ENCODE measurements around the gene OBI1. TPM values are rescaled to one million over a fixed set of nuclear protein-coding genes. Genes with fewer than 3 reads are reported as not detected.

OBI1 gene
- total and polyA plus RNA-seq, 10 of the 15 experiments (the other 5 are each of a cell fraction or from before 2014, with no cell fraction given) = 15.5 to 34.2 (median 22.0) TPM

GRCh38 chr13:78597602-78597932 lies 61.4 kb downstream of the OBI1 start:
- Histone ChIP-seq H3K4me1 (ENCODE audit: control insufficient read depth, insufficient read depth, low read length) (peaks cover 3% of the 10 kb centered on the region), H3K9ac (ENCODE audit: control insufficient read depth, insufficient read depth, low read length) (no peak overlapping the region), H3K79me2 (ENCODE audit: control insufficient read depth, insufficient read depth, low read length) (no peaks in the 10 kb centered on the region), H3K27me3 (replicated peaks in 1 of 2; ENCODE audit: control insufficient read depth in 2 of 2, insufficient read depth in 2 of 2, low read length in 1 of 2) (peaks cover 15 to 41% of the 10 kb centered on the region in 2 experiments), H3K9me3 (replicated peaks; ENCODE audit: control insufficient read depth, insufficient read depth, low read length) (no peaks in the 10 kb centered on the region; the same call in 2 of the 3 replicates), H3K4me2 (ENCODE audit: control insufficient read depth, insufficient read depth) (no peak overlapping the region), H3K36me3 (ENCODE audit: control insufficient read depth in 2 of 2, insufficient read depth in 2 of 2, low read length in 1 of 2) (no peaks in the 10 kb centered on the region), H4K20me1 (ENCODE audit: control insufficient read depth, insufficient read depth) (no peaks in the 10 kb centered on the region), H3K27ac (ENCODE audit: control insufficient read depth, insufficient read depth) (no peak overlapping the region), H2AFZ (ENCODE audit: control insufficient read depth, low read depth, low read length) (no peak overlapping the region), H3K4me3 (no peak overlapping the region)
- no TSS peak for BruUV-seq (replicated peaks)
- ChIA-PET CTCF (no interaction called here), SMC1A (ENCODE audit: uncharacterized antibody, unreplicated experiment) (no interaction called here), RAD21 (ENCODE audit: unreplicated experiment) (no interaction called here), POLR2A (no interaction called here)
- TF ChIP-seq EZH2 (IDR thresholded peaks at IDR 0.05; ENCODE audit: borderline replicate concordance, control insufficient read depth, low read depth, low read length) (0 out of 2 replicates have a peak, but pooled peaks have one; percentile 42), TBL1XR1 (IDR thresholded peaks at IDR 0.05; ENCODE audit: low read depth, low read length) (no peak)
- DNase-seq (ENCODE audit: low read depth, low spot score) (no peak), ATAC-seq (no peak), FAIRE-seq (no peak)
- in situ Hi-C loops (cut with MboI) (no loop called here), intact Hi-C loops (cut with micrococcal nuclease; ENCODE audit: unreplicated experiment) (loop anchor here (1.0 to 10.0 kb wide), 2 partner anchors 43 to 387 kb away; no protein-coding TSS in a partner anchor)
- 47% methylated on average over 7 of the region's 7 CpGs for WGBS (ENCODE audit: insufficient coverage, insufficient replicate concordance, low lambda C conversion rate, missing lambda C conversion rate)

DNA sequence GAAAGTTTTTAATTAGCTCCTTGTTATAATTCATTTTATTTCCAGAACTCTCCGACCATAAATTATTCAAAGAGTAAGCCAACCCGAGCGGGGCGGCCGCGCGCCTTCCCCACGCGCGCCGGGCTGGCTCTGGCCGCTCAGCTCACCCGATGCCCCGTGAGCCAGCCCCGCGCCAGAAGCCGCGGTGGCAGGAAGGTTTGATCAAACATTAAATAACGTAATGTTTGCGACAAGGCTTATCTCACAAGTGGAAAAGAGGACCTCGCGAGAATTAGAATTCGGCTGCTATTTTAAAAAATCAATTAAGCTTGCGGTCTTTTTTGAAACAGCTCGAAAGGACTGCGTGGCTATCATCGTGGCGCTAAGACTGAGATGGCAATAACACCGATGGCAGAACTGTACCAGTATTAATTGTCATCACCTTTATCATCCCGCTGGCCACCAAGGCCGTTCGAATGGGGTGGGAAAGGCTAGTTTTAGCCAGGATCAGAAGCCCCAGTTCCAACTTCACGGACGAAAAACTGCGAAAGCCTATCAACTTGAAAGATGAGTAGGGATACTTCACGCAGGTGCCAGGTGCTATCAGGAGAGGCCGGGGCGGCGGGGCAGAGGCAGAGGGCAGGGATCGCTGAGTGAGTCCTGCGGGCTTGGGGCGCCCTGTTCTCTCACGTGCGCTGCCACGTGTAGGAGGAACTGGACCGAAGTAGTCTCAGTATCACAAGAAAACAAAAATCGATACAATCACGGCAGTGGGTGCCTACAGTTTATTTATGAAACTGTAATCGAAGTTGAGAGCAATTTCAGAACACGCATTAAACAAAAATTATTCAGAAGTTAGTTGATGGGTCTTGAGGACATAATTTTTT lies 62.0 kb downstream of the OBI1 start:
- no peaks in the 10 kb centered on the region for H3K36me3 ChIP-seq (ENCODE audit: control insufficient read depth in 2 of 2, insufficient read depth in 2 of 2, low read length in 1 of 2)
- peaks cover 14 to 37% of the 10 kb centered on the region in 2 experiments for H3K27me3 ChIP-seq (replicated peaks in 1 of 2; ENCODE audit: control insufficient read depth in 2 of 2, insufficient read depth in 2 of 2, low read length in 1 of 2)
- intact Hi-C loops (cut with micrococcal nuclease; ENCODE audit: unreplicated experiment) (loop anchor here (1.0 to 10.0 kb wide), 2 partner anchors 43 to 388 kb away; no protein-coding TSS in a partner anchor), in situ Hi-C loops (cut with MboI) (no loop called here)
- WGBS (ENCODE audit: insufficient coverage, insufficient replicate concordance, low lambda C conversion rate, missing lambda C conversion rate) = 46% methylated on average over 49 of the region's 50 CpGs
- BruUV-seq (replicated peaks) = no TSS peak
- H3K4me3 ChIP-seq = no peak overlapping the region
- no peak overlapping the region for H3K9ac ChIP-seq (ENCODE audit: control insufficient read depth, insufficient read depth, low read length)
- H3K4me2 ChIP-seq (ENCODE audit: control insufficient read depth, insufficient read depth) = peak overlapping the region; percentile 69; the same call in 1 of the 2 replicates
- no peak for DNase-seq (ENCODE audit: low read depth, low spot score)
- peak in 1 of 2 experiments; percentile 27; a peak in 1 of 4 replicates for TF ChIP-seq BHLHE40 (IDR thresholded peaks at IDR 0.05; ENCODE audit: borderline replicate concordance in 1 of 2, low read depth in 2 of 2, low read length in 1 of 2)
- TF ChIP-seq ASH2L (IDR thresholded peaks at IDR 0.05; ENCODE audit: borderline replicate concordance, low read depth) = no peak
- TF ChIP-seq FOS (IDR thresholded peaks at IDR 0.05; ENCODE audit: borderline replicate concordance, extremely low read depth, insufficient read length) = no peak
- H4K20me1 ChIP-seq (ENCODE audit: control insufficient read depth, insufficient read depth) = no peaks in the 10 kb centered on the region
- no peak overlapping the region for H2AFZ ChIP-seq (ENCODE audit: control insufficient read depth, low read depth, low read length)
- ChIA-PET RAD21 (ENCODE audit: unreplicated experiment) (no interaction called here), CTCF (no interaction called here), POLR2A (interaction anchor here (0.6 kb wide), 1 partner anchor 37 kb away, joined by 3 read pairs; no protein-coding TSS in a partner anchor), SMC1A (ENCODE audit: uncharacterized antibody, unreplicated experiment) (no interaction called here)
- no peak for ATAC-seq
- H3K9me3 ChIP-seq (replicated peaks; ENCODE audit: control insufficient read depth, insufficient read depth, low read length) = no peaks in the 10 kb centered on the region; the same call in 2 of the 3 replicates
- no peak overlapping the region for H3K27ac ChIP-seq (ENCODE audit: control insufficient read depth, insufficient read depth)
- FAIRE-seq = no peak
- H3K79me2 ChIP-seq (ENCODE audit: control insufficient read depth, insufficient read depth, low read length) = no peaks in the 10 kb centered on the region
- no peaks in the 10 kb centered on the region; the same call in 1 of the 2 replicates for H3K4me1 ChIP-seq (ENCODE audit: control insufficient read depth, insufficient read depth, low read length)
